Activated T-helper 1 cell treated with anti-CD3 and anti-CD28 coated beads, Interleukin-12 subunit alpha, Interleukin-12 subunit beta, Interleukin-2, Interleukin-4 antibody, amounts not matched to agents 30 ng/mL and 10 ng/mL and 1 ng/mL, durations not matched to agents 14 hours and 24 hours and 36 hours (primary cell): ENCODE measurements around the gene PLCB1. TPM values are rescaled to one million over a fixed set of nuclear protein-coding genes. Genes with fewer than 3 reads are reported as not detected.
A peak's percentile ranks its signal among the peaks of the same experiment; 100 is the strongest.

Source experiments
- DNase-seq: peaks from one replicate; pipeline ENCODE4 v3.0.0; 2021; ENCODE audit warnings: low spot score
- H3K27ac Mint-ChIP-seq: one replicate; pipeline ENCODE4 v1.8.0; 2021; ENCODE audit warnings: mild to moderate bottlenecking, mixed read lengths
- H3K27me3 Mint-ChIP-seq: one replicate; pipeline ENCODE4 v1.8.0; 2022; ENCODE audit warnings: mild to moderate bottlenecking, moderate library complexity, mixed read lengths; ENCODE audit not compliant: insufficient read depth
- H3K36me3 Mint-ChIP-seq: one replicate; pipeline ENCODE4 v1.8.0; 2021; ENCODE audit warnings: low read depth, mixed read lengths
- H3K4me1 Mint-ChIP-seq: one replicate; pipeline ENCODE4 v1.8.0; 2021; ENCODE audit warnings: low read depth, mixed read lengths
- H3K4me3 Mint-ChIP-seq: one replicate; pipeline ENCODE4 v1.8.0; 2021; ENCODE audit warnings: mild to moderate bottlenecking, moderate library complexity, mixed read lengths
- H3K9me3 Mint-ChIP-seq: one replicate; pipeline ENCODE4 v1.8.0; 2021; ENCODE audit warnings: mixed read lengths
- intact Hi-C: fragments of 100-400 bp; cut with micrococcal nuclease; formaldehyde crosslinking; loops from one replicate; pipeline ENCODE4 v1.15.1; 2024
- total RNA-seq: library from RNA; stranded (reverse); gene quantifications from 2 replicates; pipeline ENCODE4 v1.2.3, GENCODE V29; 2022

PLCB1 gene
- total RNA-seq, 1 donor from 2014 or later, result 3.2 TPM

DNA sequence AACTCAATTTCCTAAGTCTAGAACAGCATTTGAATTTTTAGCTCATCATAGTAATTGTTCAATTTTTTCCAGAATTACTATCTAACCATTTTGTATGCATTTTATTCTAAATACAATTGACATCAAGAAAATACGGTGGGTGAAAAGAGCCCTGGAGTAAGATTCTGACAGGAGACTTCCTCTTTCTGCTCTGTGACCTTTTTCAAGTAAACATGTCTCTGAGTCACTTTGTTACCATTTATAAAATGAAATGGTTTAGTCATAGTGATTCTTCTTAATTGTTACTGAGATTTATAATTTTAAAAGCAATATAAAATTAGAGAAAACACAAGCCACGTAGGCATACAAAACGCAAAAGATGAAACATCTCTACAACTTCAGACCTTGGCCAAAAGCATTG lies 80.2 kb downstream of the PLCB1 start:
- intact Hi-C loops, result loop anchor here (5.0 to 10.0 kb wide), 6 partner anchors 60 to 533 kb away; partner anchors contain the start of gene TMX4
- Mint-ChIP-seq H3K4me3 (no peak overlapping the region), H3K9me3 (peaks cover 2% of the 10 kb centered on the region), H3K27me3 (peaks cover 6% of the 10 kb centered on the region), H3K4me1 (peaks cover 72% of the 10 kb centered on the region), H3K27ac (no peak overlapping the region), H3K36me3 (peaks cover 8% of the 10 kb centered on the region)
- DNase-seq, result no peak

DNA sequence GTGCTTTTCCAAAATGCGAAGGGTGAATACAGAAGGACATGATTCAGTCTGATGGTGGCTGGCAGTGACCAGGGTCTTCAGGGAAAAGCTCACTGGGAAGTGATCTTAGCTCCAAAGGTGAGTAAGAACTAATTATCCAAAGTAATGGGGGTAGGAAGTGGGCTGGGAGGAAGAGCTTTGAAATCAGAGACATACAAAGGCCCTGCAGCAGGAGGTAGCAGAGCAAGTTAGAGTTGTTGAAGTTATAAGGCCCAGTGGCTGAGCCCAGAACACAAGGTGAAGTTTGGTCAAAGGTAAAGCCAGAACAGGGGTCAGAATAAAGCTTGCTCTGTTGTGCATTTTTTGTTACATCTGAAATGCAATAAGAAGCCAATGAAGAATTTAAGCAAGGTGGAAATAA lies 81.2 kb downstream of the PLCB1 start:
- Mint-ChIP-seq H3K27me3 (peaks cover 2% of the 10 kb centered on the region), H3K36me3 (peaks cover 8% of the 10 kb centered on the region), H3K4me1 (peaks cover 80% of the 10 kb centered on the region), H3K4me3 (peak overlapping the region; percentile 78), H3K27ac (peak overlapping the region; percentile 78), H3K9me3 (peaks cover 3% of the 10 kb centered on the region)
- DNase-seq, result no peak
- intact Hi-C loops, result loop anchor here (5.0 to 10.0 kb wide), 6 partner anchors 59 to 532 kb away; partner anchors contain the start of gene TMX4

DNA sequence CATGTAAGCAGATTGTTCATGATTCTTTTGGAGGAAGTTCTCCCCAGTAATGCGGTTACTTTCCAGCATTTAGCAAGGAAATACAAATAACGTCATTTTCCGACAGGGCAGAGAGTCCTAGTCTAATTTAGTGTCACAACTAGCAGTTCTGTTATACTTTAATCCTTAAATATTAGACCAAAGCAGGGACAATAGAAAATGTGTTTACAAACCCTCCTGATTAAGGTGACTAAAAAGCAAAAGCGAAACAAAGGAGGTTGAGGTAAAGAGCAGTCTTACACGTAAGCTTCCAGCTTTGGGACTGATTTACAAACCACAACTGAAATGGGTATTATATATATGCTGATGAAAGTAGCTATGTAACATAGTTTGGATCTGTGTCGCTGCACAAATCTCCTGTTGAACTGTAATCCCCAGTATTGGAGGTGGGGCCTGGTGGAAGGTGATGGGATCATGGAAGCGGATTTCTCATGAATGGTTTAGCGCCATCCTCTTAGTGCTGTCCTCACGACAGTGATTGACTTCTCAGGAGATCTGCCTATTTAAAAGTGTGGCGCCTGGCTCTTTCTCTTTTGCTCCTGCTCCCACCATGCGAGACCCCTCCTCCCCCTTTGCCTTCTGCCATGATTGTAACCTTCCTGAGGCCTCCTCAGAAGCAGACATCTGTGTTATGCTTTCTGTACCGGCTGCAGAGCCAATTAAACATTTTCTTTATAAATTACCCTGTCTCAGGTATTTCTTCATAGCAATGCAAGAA lies 81.9 kb downstream of the PLCB1 start:
- Mint-ChIP-seq H3K27me3 (peaks cover 2% of the 10 kb centered on the region), H3K27ac (peak overlapping the region; percentile 78), H3K4me3 (peak overlapping the region; percentile 78), H3K4me1 (peaks cover 75% of the 10 kb centered on the region), H3K9me3 (peaks cover 3% of the 10 kb centered on the region), H3K36me3 (peaks cover 8% of the 10 kb centered on the region)
- peak; percentile 4 for DNase-seq
- intact Hi-C loops, result loop anchor here (5.0 to 10.0 kb wide), 6 partner anchors 58 to 531 kb away; partner anchors contain the start of gene TMX4

DNA sequence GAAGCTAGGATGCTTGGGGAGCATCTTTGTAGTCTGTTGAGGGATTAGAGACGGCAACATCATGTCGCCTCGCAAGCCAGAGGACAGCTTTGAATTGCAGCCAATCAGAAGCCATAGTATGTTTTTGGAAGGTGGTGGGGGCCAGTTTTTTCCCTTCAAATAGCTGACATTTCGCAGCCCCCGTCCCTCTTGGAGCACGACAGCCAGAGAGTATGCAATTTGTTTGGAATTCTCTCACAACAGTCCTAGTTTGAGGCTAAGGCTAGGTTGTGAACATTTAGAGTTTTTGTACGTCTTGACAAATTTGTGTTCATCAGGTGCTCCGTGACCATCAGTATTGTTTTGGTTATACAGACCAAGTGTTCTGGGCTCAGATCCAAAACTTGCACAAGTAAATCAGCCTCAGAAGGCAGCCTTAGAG lies 83.3 kb downstream of the PLCB1 start:
- peaks cover 8% of the 10 kb centered on the region for H3K36me3 Mint-ChIP-seq
- peaks cover 67% of the 10 kb centered on the region for H3K4me1 Mint-ChIP-seq
- no peak overlapping the region for H3K27ac Mint-ChIP-seq
- H3K9me3 Mint-ChIP-seq, result peaks cover 3% of the 10 kb centered on the region
- no peak overlapping the region for H3K4me3 Mint-ChIP-seq
- H3K27me3 Mint-ChIP-seq, result peaks cover 2% of the 10 kb centered on the region
- intact Hi-C loops, result loop anchor here (10.0 kb wide), 2 partner anchors 201 to 529 kb away; partner anchors contain the start of gene TMX4
- no peak for DNase-seq

DNA sequence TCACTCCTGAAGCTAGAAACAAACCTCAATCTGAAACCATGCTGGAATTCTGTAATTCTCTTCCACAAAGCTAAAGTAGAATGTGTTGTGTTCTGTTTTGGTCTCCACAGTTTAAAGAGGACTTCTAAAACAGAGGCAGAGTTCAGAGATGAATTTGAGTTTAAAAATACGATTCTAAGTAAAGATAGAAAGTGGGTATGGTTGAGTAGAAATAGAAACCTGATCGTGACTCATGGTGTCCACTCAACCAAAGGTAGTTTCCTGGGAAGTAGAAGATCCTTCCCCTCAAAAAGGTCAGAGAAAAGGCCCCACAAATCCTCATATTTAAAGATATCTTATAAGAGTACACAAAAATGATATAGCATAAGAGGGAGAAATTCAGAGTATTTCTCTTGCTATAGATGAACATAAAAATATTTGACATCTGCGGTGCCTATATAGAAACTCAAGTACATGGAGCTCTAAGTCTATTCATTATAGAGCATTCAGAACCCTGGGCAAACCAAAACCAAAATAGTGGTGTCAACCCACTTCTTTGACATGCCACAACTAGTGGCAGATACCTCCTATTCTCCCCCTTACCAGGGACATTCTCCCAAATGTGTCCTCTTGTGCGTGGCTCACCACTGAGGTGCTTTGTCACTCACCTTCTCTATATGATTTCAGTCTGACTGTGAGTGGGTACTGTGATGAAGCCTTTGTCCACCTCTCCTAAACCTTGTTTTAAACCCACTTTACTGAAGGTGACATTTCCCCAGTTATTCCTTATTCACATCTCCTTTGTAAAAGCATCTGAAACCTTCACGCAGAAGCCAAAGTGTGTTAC lies 84.5 kb downstream of the PLCB1 start:
- H3K4me1 Mint-ChIP-seq, result peaks cover 56% of the 10 kb centered on the region
- no peak for DNase-seq
- H3K9me3 Mint-ChIP-seq, result peaks cover 3% of the 10 kb centered on the region
- H3K27me3 Mint-ChIP-seq, result peaks cover 2% of the 10 kb centered on the region
- intact Hi-C loops, result loop anchor here (2.0 to 10.0 kb wide), 4 partner anchors 60 to 528 kb away; partner anchors contain the start of genes PLCB1 and TMX4
- no peak overlapping the region for H3K4me3 Mint-ChIP-seq
- peak overlapping the region; percentile 53 for H3K27ac Mint-ChIP-seq
- peaks cover 8% of the 10 kb centered on the region for H3K36me3 Mint-ChIP-seq

DNA sequence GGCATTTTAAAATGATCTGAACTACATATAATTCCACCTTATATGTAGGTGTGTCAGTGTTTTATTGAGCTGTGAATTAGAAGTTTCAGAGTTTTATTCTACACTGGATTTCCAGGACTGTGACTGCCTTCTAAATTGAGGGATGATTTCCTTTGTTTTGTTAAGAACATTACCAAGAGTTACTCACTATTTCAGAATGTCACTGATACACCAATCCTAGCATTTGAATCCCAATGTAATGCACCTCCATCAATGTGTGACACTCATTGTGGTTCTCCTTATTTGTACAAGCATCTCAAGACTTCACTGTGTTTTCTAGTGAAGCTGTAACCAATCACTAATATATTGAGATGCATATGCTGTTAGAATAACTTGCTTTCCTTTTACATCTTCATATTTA lies 86.8 kb downstream of the PLCB1 start:
- H3K4me1 Mint-ChIP-seq, result peaks cover 39% of the 10 kb centered on the region
- peaks cover 3% of the 10 kb centered on the region for H3K9me3 Mint-ChIP-seq
- peaks cover 2% of the 10 kb centered on the region for H3K27me3 Mint-ChIP-seq
- intact Hi-C loops, result loop anchor here (10.0 kb wide), 2 partner anchors 204 to 526 kb away; partner anchors contain the start of gene TMX4
- H3K27ac Mint-ChIP-seq, result no peak overlapping the region
- no peak overlapping the region for H3K4me3 Mint-ChIP-seq
- peaks cover 4% of the 10 kb centered on the region for H3K36me3 Mint-ChIP-seq
- DNase-seq, result no peak

DNA sequence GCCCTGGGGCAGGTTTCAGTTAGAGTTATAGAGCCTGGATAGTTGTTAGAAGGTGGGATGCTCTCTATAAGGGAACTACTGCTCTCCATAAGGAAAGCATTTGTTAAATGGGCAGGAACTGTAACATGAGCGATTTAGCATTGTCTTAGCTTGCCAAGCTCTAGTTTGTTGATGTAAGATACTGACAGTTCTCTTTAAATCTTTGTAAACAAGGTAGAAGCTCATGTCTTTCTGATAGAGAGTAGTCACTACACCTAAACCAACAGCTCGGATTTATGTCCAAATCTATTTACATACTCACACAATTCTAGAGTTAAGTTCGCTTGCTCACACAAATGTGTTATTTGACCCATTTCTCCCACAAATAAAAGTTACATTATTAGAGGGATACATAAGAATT lies 87.3 kb downstream of the PLCB1 start:
- H3K4me3 Mint-ChIP-seq, result no peak overlapping the region
- H3K4me1 Mint-ChIP-seq, result peaks cover 33% of the 10 kb centered on the region
- peaks cover 3% of the 10 kb centered on the region for H3K9me3 Mint-ChIP-seq
- H3K27me3 Mint-ChIP-seq, result peaks cover 2% of the 10 kb centered on the region
- intact Hi-C loops, result loop anchor here (10.0 kb wide), 2 partner anchors 205 to 525 kb away; partner anchors contain the start of gene TMX4
- DNase-seq, result no peak
- no peak overlapping the region for H3K27ac Mint-ChIP-seq
- H3K36me3 Mint-ChIP-seq, result peaks cover 2% of the 10 kb centered on the region

DNA sequence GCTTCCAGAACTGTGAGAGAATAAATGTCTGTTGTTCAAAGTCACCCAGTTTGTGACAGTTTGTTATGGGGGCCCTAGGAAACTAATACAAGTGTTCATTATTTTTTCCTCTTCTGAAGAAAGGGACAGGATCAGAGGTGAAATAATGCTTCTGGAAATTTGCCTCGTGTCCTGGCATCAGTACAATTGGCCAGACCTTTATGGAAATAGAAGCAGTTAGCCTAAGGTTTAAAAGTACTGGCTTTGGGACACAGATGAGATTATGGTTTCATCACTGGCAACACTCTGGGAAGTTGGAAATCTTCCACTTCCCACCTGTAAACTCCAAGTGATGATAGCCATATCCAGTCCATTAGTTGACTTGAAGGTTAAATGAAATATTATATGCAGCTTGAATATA lies 88.7 kb downstream of the PLCB1 start:
- Mint-ChIP-seq H3K9me3 (peaks cover 3% of the 10 kb centered on the region), H3K4me1 (peaks cover 23% of the 10 kb centered on the region), H3K36me3 (peaks cover 2% of the 10 kb centered on the region), H3K27ac (no peak overlapping the region), H3K27me3 (peaks cover 6% of the 10 kb centered on the region), H3K4me3 (no peak overlapping the region)
- no peak for DNase-seq
- intact Hi-C loops, result no loop called here

DNA sequence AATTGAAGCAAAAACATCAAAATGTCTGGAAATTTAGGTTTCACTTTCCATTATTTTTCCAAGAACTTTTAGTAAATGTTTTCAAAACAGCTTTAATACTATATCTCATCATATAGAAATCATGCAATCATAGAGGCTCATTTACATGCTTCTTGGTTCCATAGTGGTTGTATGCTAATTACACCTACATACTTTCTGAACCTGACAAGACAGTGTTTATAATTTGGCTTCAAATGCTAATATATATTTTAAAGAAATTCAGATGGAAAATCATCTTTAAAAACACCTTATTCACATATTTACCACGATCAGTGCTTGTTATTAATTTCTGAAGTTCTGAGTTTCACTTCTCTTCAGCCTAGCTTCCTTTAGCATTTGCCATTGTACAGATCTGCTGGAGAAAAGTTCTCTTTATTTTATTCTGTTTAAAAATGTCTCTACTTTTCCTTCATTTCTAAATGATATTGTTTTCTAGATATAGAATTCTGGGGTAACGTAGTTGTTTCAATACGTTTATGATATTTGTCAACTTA lies 89.9 kb downstream of the PLCB1 start:
- Mint-ChIP-seq H3K27me3 (peaks cover 12% of the 10 kb centered on the region), H3K9me3 (peaks cover 3% of the 10 kb centered on the region), H3K36me3 (peaks cover 2% of the 10 kb centered on the region), H3K4me1 (peaks cover 11% of the 10 kb centered on the region), H3K27ac (no peak overlapping the region), H3K4me3 (no peak overlapping the region)
- DNase-seq, result no peak
- intact Hi-C loops, result no loop called here

DNA sequence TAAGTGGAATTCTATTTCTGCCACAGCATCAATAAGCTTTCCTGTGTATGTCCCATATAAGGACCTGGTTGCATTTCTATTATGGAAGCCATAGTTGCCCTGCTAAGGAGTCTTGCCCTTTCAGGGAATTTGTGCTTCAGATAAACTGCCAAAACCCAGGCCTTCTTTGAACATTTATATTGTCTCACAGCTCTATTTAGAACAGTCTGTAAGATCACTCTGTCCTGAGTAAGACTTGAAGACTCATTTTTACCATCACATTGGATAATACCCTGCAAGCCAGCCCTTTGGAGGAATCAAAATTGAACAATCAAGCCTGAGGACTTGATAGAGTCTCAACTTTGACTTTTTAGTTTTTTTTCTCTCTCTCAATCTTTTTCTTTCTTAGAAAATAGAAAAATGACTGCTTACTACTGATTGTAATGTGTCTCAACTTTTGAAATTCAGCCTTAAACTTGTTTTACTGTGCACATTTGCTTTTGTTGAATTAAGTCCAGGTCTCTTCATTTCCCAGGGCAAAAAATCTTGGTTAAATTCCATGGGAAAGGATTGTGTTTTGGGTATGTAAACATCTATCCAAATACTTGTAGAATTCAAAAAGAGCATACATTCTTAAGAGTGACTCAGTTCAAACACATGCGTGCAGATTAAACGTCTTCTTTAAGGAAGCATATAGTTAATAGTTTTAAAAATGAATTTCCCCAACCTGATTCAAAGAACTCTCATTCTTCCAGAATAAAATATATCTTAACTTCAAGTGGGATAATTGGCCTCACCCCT lies 91.2 kb downstream of the PLCB1 start:
- intact Hi-C loops, result no loop called here
- Mint-ChIP-seq H3K4me1 (no peaks in the 10 kb centered on the region), H3K27ac (no peak overlapping the region)

DNA sequence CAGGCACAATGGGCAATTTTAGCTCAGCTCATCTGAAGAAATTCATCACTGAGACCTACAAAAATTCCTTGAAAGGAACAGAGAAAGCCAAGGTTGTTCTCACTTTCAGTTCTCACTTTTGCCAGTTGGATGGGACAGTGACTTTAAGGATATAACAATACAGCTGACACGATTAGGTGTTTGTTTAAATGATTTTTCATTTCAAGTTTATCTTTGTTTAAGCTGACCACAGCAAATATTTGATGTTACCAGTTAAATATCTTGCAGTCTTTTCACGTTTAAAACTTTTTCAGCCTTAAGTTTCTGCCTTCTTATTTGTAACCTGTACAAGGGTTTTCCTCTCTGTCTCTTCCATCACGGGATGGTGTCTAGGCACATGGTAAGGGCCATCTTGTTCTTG lies 93.6 kb downstream of the PLCB1 start:
- Mint-ChIP-seq H3K27me3 (peaks cover 13% of the 10 kb centered on the region), H3K27ac (no peak overlapping the region), H3K9me3 (no peaks in the 10 kb centered on the region), H3K4me3 (no peak overlapping the region), H3K4me1 (no peaks in the 10 kb centered on the region), H3K36me3 (no peaks in the 10 kb centered on the region)
- intact Hi-C loops, result no loop called here
- DNase-seq, result no peak

More for the DNA sequence above, 91.2 kb downstream of the PLCB1 start:
- Mint-ChIP-seq H3K27me3 (peaks cover 11% of the 10 kb centered on the region), H3K4me3 (no peak overlapping the region), H3K36me3 (no peaks in the 10 kb centered on the region), H3K9me3 (no peaks in the 10 kb centered on the region)
- DNase-seq, result no peak

DNA sequence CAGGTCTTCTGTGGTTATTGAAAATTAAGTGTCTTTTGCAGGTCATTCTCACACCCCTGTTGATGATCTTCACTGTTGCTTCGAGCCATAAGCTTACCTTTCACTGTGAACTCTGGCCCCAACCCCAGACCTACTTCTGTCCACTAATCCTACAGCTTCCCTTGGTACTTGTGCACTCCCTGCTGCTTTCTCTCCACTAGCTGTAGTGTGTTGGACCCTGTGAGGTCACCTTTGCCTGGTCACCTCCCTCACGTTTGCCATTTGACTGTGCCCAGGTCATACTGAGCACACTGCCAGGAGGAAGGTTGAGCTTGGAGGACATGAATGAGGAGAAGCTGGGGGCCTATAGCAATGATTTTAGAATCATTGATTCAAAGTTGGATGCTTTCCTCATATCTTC lies 94.0 kb downstream of the PLCB1 start:
- Mint-ChIP-seq H3K27me3 (peaks cover 15% of the 10 kb centered on the region), H3K4me1 (no peaks in the 10 kb centered on the region), H3K36me3 (no peaks in the 10 kb centered on the region), H3K4me3 (no peak overlapping the region), H3K27ac (no peak overlapping the region), H3K9me3 (no peaks in the 10 kb centered on the region)
- intact Hi-C loops, result no loop called here
- no peak for DNase-seq
